Right lobe of liver (tissue), 6 donors: Measurements from ENCODE around the gene MEF2A. TPM values are rescaled to one million over a fixed set of nuclear protein-coding genes. Genes with fewer than 3 reads are reported as not detected.

Experiments
- ATAC-seq, 4 donors: fragments of 200-7000 bp; cut with Tn5 transposase; one replicate each; pipeline ENCODE4 v1.9.1; 2020; ENCODE audit warnings: mild to moderate bottlenecking in 4 of 4, moderate library complexity in 4 of 4
- DNase-seq, 3 donors: peaks; one replicate each; pipeline ENCODE4 v3.0.0-alpha.2; 2020
- H3K27ac ChIP-seq, 3 donors: fragments of 200-600 bp; one replicate each; pipeline ENCODE4 v1.8.0; 2022
- H3K27me3 ChIP-seq, 2 donors: fragments of 200-600 bp; one replicate each; pipeline ENCODE4 v1.8.0; 2022
- H3K36me3 ChIP-seq, 4 donors: fragments of 200-600 bp; sonication (generic) in 1 of 4; one replicate each; pipeline versions ENCODE4 v1.5.1 to v1.8.0; 2017 to 2022; ENCODE audit warnings: control low read depth in 1 of 4
- H3K4me1 ChIP-seq, 4 donors: fragments of 200-600 bp; sonication (generic) in 1 of 4; one replicate each; pipeline versions ENCODE4 v1.5.1 to v1.8.0; 2017 to 2022; ENCODE audit warnings: control low read depth in 1 of 4
- H3K4me3 ChIP-seq, 3 donors: fragments of 200-600 bp; one replicate each; pipeline ENCODE4 v1.8.0; 2022
- H3K9me3 ChIP-seq, 4 donors: fragments of 200-600 bp; sonication (generic) in 1 of 4; one replicate each; pipeline versions ENCODE4 v1.5.1 to v1.8.0; 2017 to 2022; ENCODE audit warnings: control low read depth in 1 of 4
- CTCF ChIP-seq, 4 donors: fragments of 200-600 bp in 3 of 4; fragments of 450-650 bp in 1 of 4; IDR thresholded peaks; one replicate each; pipeline versions ENCODE4 v1.5.1 to v1.8.0; 2016 to 2022; ENCODE audit warnings: antibody characterized with exemption in 4 of 4, mild to moderate bottlenecking in 2 of 4
- POLR2A ChIP-seq: fragments of 450-650 bp; IDR thresholded peaks from one replicate; pipeline ENCODE4 v1.6.1; 2017; ENCODE audit warnings: antibody characterized with exemption, mild to moderate bottlenecking
- WGBS: methylation state at CpG from one replicate; pipeline ENCODE4 v1.1.6; 2018; ENCODE audit warnings: low coverage, low lambda C conversion rate; ENCODE audit not compliant: insufficient coverage; ENCODE audit errors: missing lambda C conversion rate; 5-methylcytosine and 5-hydroxymethylcytosine counted together
- intact Hi-C, 2 donors: fragments of 100-400 bp; cut with DNase I; formaldehyde crosslinking; loops; one replicate each; pipeline versions ENCODE4 v1.11.2 to v1.14.1; 2022
- total RNA-seq, 6 experiments: library from RNA; depleted of rRNA in 2 of 6; stranded (reverse); fragments of >200 nt in 2 of 6; fragmentation: NEBNext Ultra II Directional in 3 of 6; extraction: Animal tissue kit (Norgen Biotek cat#: 25700) in 3 of 6; gene quantifications; one replicate each; pipeline versions ENCODE4 v1.1.0 to v1.2.4, GENCODE V29; 2016 to 2023
- donor health status: DM: no; HTN: yes; CAD: no.
- donor health status: DM: no; HTN: no; CAD: no.
- donor health status: DM: no; HTN: no; CAD: no.
- donor health status: DM: no; HTN: yes; CAD: no.
- donor health status: DM: no; HTN: yes; CAD: no.

Gene MEF2A
- total RNA-seq, 6 experiments from 2014 or later = 20.1 to 35.5 (median 25.4) TPM

- H3K27me3 ChIP-seq = no peaks in the 10 kb centered on the region
- H3K27ac ChIP-seq = peak overlapping the region; percentile 86 to 94 (median 88)
- peaks cover 0 to 25% (median 12%) of the 10 kb centered on the region in 4 donors for H3K4me1 ChIP-seq
- WGBS = 23% methylated on average over 4 of the region's 22 CpGs
- intact Hi-C loops = no loop called here
- no peak for DNase-seq
- H3K9me3 ChIP-seq = no peaks in the 10 kb centered on the region
- TF ChIP-seq CTCF (IDR thresholded peaks at IDR 0.05) = no peak
- TF ChIP-seq POLR2A = no peak
- no peak for ATAC-seq
- no peaks in the 10 kb centered on the region for H3K36me3 ChIP-seq
- peak overlapping the region; percentile 33 to 76 (median 44) for H3K4me3 ChIP-seq
Observed at GRCh38 chr15:99565049-99565298, 810 bp upstream of the MEF2A start.

GRCh38 chr15:99566157-99566897 is 543 bp downstream of the MEF2A start:
- peak; percentile 49 to 62 (median 55) for DNase-seq
- Histone ChIP-seq H3K36me3 (no peaks in the 10 kb centered on the region), H3K27me3 (no peaks in the 10 kb centered on the region), H3K27ac (peak overlapping the region; percentile 94 to 98 (median 98)), H3K9me3 (no peaks in the 10 kb centered on the region), H3K4me1 (peaks cover 0 to 25% (median 12%) of the 10 kb centered on the region in 4 donors), H3K4me3 (peak overlapping the region; percentile 68 to 76 (median 75))
- intact Hi-C loops = no loop called here
- ATAC-seq = peak; percentile 16 to 26 (median 18)
- TF ChIP-seq CTCF (IDR thresholded peaks at IDR 0.05) = no peak
- no peak for TF ChIP-seq POLR2A
- WGBS = 0% methylated on average over 25 of the region's 69 CpGs

GRCh38 chr15:99568625-99569352 is 3.0 kb downstream of the MEF2A start:
- TF ChIP-seq POLR2A (no peak), CTCF (IDR thresholded peaks at IDR 0.05) (no peak)
- no peaks in the 10 kb centered on the region for H3K9me3 ChIP-seq
- peaks cover 0 to 31% (median 12%) of the 10 kb centered on the region in 4 donors for H3K4me1 ChIP-seq
- H3K27me3 ChIP-seq = no peaks in the 10 kb centered on the region
- DNase-seq (no peak), ATAC-seq (no peak)
- 40% methylated on average over 9 of the region's 9 CpGs for WGBS
- intact Hi-C loops = no loop called here
- no peaks in the 10 kb centered on the region for H3K36me3 ChIP-seq
- H3K4me3 ChIP-seq = no peak overlapping the region
- peak overlapping the region in 1 of 3 donors; percentile 98 for H3K27ac ChIP-seq

GRCh38 chr15:99571299-99571698 is 5.5 kb downstream of the MEF2A start:
- TF ChIP-seq CTCF (IDR thresholded peaks at IDR 0.05) (no peak), POLR2A (no peak)
- intact Hi-C loops = no loop called here
- H3K36me3 ChIP-seq = no peaks in the 10 kb centered on the region
- ATAC-seq = no peak
- no peaks in the 10 kb centered on the region for H3K27me3 ChIP-seq
- H3K4me1 ChIP-seq = peaks cover 0 to 39% (median 17%) of the 10 kb centered on the region in 4 donors
- H3K27ac ChIP-seq = no peak overlapping the region
- no peak for DNase-seq
- 85% methylated on average over 3 of the region's 3 CpGs for WGBS
- H3K9me3 ChIP-seq = no peaks in the 10 kb centered on the region
- H3K4me3 ChIP-seq = no peak overlapping the region
